OCI-LY7 (cell line): ENCODE measurements around the gene INPP5F. TPM values are rescaled to one million over a fixed set of nuclear protein-coding genes. Genes with fewer than 3 reads are reported as not detected.

ENCODE experiments used
- BruUV-seq: library from RNA; stranded (reverse); fragments of 400-500 nt; replicated peaks from 2 replicates; lab custom pipeline; 2021; lab: Mats Ljungman, UMichigan
- CTCF ChIA-PET: fragments of 300-600 bp; sonication (Branson Sonifier 250); formaldehyde crosslinking; loops from one replicate; lab custom pipeline; 2022; ENCODE audit warnings: antibody characterized with exemption; ENCODE audit not compliant: unreplicated experiment; lab: Charles Lee
- POLR2A ChIA-PET: fragments of 300-600 bp; sonication (Branson Sonifier 250); formaldehyde crosslinking; loops from one replicate; lab custom pipeline; 2022; ENCODE audit warnings: antibody characterized with exemption; lab: Charles Lee
- DNase-seq: peaks from one replicate; pipeline ENCODE4 v3.0.0-alpha.2; 2015; ENCODE audit warnings: low spot score
- H2AFZ ChIP-seq: fragments of 200-600 bp; sonication (generic), shearing (Covaris generic); 2 replicates; pipeline ENCODE4 v1.6.1; 2014; ENCODE audit warnings: mild to moderate bottlenecking, antibody characterized with exemption, low read length, moderate library complexity
- H3K27ac ChIP-seq: fragments of 200-600 bp; sonication (generic); 2 replicates; pipeline ENCODE4 v1.5.1; 2014; ENCODE audit warnings: mixed run types, low read depth, mild to moderate bottlenecking, moderate library complexity, low read length, inconsistent platforms; ENCODE audit not compliant: poor library complexity, severe bottlenecking
- H3K36me3 ChIP-seq: fragments of 200-600 bp; sonication (generic); 2 replicates; pipeline ENCODE4 v1.6.1; 2014; ENCODE audit warnings: mild to moderate bottlenecking, antibody characterized with exemption, low read length, moderate library complexity, mixed read lengths; ENCODE audit not compliant: insufficient read depth
- H3K4me1 ChIP-seq: fragments of 200-600 bp; sonication (generic); 2 replicates; pipeline ENCODE4 v1.5.1; 2014; ENCODE audit warnings: mild to moderate bottlenecking, low read length; ENCODE audit not compliant: insufficient read depth, poor library complexity, severe bottlenecking
- H3K4me2 ChIP-seq: fragments of 200-600 bp; sonication (generic); 2 replicates; pipeline ENCODE4 v1.6.1; 2014; ENCODE audit warnings: mild to moderate bottlenecking, low read length
- H3K4me3 ChIP-seq: fragments of 200-600 bp; sonication (generic); 2 replicates; pipeline ENCODE4 v1.5.1; 2014; ENCODE audit warnings: mild to moderate bottlenecking, low read depth, low read length; ENCODE audit not compliant: poor library complexity, severe bottlenecking
- H3K79me2 ChIP-seq: fragments of 200-600 bp; sonication (generic); 2 replicates; pipeline ENCODE4 v1.6.1; 2016; ENCODE audit warnings: low read depth, mild to moderate bottlenecking, low read length, moderate library complexity, mixed read lengths; ENCODE audit not compliant: insufficient read depth
- H3K9me2 ChIP-seq: fragments of 200-600 bp; sonication (generic); 2 replicates; pipeline ENCODE4 v1.6.1; 2016; ENCODE audit warnings: mild to moderate bottlenecking, low read length, mixed read lengths; ENCODE audit not compliant: insufficient read depth
- H3K9me3 ChIP-seq: fragments of 200-600 bp; sonication (generic); 2 replicates; pipeline ENCODE4 v1.6.1; 2014; ENCODE audit warnings: mild to moderate bottlenecking, mixed run types, low read length, mixed read lengths
- H4K20me1 ChIP-seq: fragments of 200-600 bp; sonication (generic); 2 replicates; pipeline ENCODE4 v1.6.1; 2014; ENCODE audit warnings: mild to moderate bottlenecking, antibody characterized with exemption, low read length, moderate library complexity, mixed read lengths; ENCODE audit not compliant: insufficient read depth
- CTCF ChIP-seq: fragments of 200-600 bp; sonication (generic); conservative IDR thresholded peaks from 2 replicates; pipeline ENCODE4 v1.5.1; 2014; ENCODE audit warnings: mild to moderate bottlenecking, antibody characterized with exemption, low read length, moderate library complexity, mixed read lengths
- EZH2phosphoT487 ChIP-seq: fragments of 200-600 bp; sonication (generic); IDR thresholded peaks from 2 replicates; pipeline ENCODE4 v1.6.1; 2018; ENCODE audit warnings: low read depth, borderline replicate concordance, mild to moderate bottlenecking, mixed run types, antibody characterized with exemption, low read length, moderate library complexity, mixed read lengths
- intact Hi-C: fragments of 100-400 bp; cut with micrococcal nuclease; formaldehyde crosslinking; loops from one replicate; pipeline ENCODE4 v1.10.0; 2022; ENCODE audit not compliant: unreplicated experiment
- total RNA-seq, 2 experiments: library from RNA; depleted of rRNA in 1 of 2; stranded (reverse); fragments of >200 nt in 1 of 2; shearing (Covaris generic) in 1 of 2; gene quantifications; 2 replicates each; pipeline ENCODE4 v1.2.3, GENCODE V29; 2014 to 2022

The INPP5F gene
- total RNA-seq, 2 experiments from 2014 or later = 6.2 to 12.8 TPM

DNA sequence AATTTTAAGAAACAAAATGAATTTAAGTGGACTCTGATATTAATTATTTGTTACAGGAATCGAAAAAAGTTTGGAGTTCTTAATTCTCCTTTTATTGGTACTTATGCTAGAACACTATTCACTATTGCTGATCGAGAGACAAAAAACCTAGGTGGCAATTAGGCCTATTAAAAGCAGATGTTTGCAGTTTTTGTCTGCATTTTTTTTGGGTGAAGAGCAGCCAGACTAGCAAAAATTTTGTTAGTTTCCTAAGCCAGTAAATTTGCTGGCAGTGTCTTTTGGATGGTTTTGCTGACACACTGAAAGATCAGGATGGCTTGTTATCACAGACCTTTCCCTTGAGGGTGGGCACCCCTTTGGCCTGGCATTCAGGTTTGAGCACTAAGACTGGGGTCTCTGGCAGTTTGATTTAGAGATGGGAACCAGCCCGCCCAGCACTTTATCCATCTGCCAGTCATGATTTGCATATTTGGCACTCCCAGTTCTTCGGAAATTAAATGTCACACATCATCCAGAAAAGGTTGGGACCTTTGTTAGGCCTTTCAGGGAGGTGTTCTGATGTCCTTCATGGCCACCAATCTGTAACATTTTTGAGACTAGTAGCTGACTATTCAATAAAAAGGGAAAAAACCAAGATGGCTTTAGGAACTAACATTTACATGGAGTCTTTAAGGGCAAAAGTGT is 57.3 kb downstream of the INPP5F start:
- no peak overlapping the region for H3K27ac ChIP-seq
- H3K9me3 ChIP-seq = no peaks in the 10 kb centered on the region
- POLR2A ChIA-PET = interaction anchor here (1.1 to 1.2 kb wide), 2 partner anchors 12 to 22 kb away, joined by 3 read pairs; no protein-coding TSS in a partner anchor
- no peaks in the 10 kb centered on the region for H3K9me2 ChIP-seq
- CTCF ChIA-PET = no interaction called here
- no TSS peak for BruUV-seq
- peak overlapping the region; percentile 28 for H3K4me2 ChIP-seq
- no peaks in the 10 kb centered on the region for H3K79me2 ChIP-seq
- intact Hi-C loops = no loop called here
- no peaks in the 10 kb centered on the region for H4K20me1 ChIP-seq
- H3K36me3 ChIP-seq = no peaks in the 10 kb centered on the region; the same call in 1 of the 2 replicates
- TF ChIP-seq CTCF (no peak), EZH2phosphoT487 (no peak)
- peaks cover 18% of the 10 kb centered on the region for H3K4me1 ChIP-seq
- no peak for DNase-seq
- no peak overlapping the region for H2AFZ ChIP-seq
- no peak overlapping the region for H3K4me3 ChIP-seq

GRCh38 chr10:119783665-119784027 is 57.8 kb downstream of the INPP5F start:
- no peaks in the 10 kb centered on the region for H4K20me1 ChIP-seq
- ChIA-PET POLR2A (interaction anchor here (1.2 kb wide), 1 partner anchor 23 kb away, joined by 3 read pairs; no protein-coding TSS in a partner anchor), CTCF (no interaction called here)
- H3K9me3 ChIP-seq = no peaks in the 10 kb centered on the region
- H3K4me3 ChIP-seq = no peak overlapping the region
- H3K36me3 ChIP-seq = no peaks in the 10 kb centered on the region; the same call in 1 of the 2 replicates
- H3K9me2 ChIP-seq = no peaks in the 10 kb centered on the region
- peaks cover 18% of the 10 kb centered on the region for H3K4me1 ChIP-seq
- H2AFZ ChIP-seq = no peak overlapping the region
- TF ChIP-seq EZH2phosphoT487 = no peak
- no peak for TF ChIP-seq CTCF
- no peaks in the 10 kb centered on the region for H3K79me2 ChIP-seq
- peak overlapping the region; percentile 28 for H3K4me2 ChIP-seq
- peak; percentile 20 for DNase-seq
- no TSS peak for BruUV-seq
- intact Hi-C loops = no loop called here
- no peak overlapping the region for H3K27ac ChIP-seq

- Histone ChIP-seq H2AFZ (no peak overlapping the region), H3K79me2 (no peaks in the 10 kb centered on the region), H3K4me1 (peaks cover 18% of the 10 kb centered on the region), H3K4me3 (no peak overlapping the region), H3K9me3 (no peaks in the 10 kb centered on the region), H3K36me3 (no peaks in the 10 kb centered on the region; the same call in 1 of the 2 replicates), H3K27ac (no peak overlapping the region), H3K4me2 (peak overlapping the region; percentile 28), H4K20me1 (no peaks in the 10 kb centered on the region), H3K9me2 (no peaks in the 10 kb centered on the region)
- TF ChIP-seq EZH2phosphoT487 (no peak), CTCF (no peak)
- POLR2A ChIA-PET = interaction anchor here (0.6 to 1.2 kb wide), 2 partner anchors 24 to 149 kb away, joined by 3 read pairs; no protein-coding TSS in a partner anchor
- no TSS peak for BruUV-seq
- intact Hi-C loops = no loop called here
- no peak for DNase-seq
- CTCF ChIA-PET = no interaction called here
Observed at GRCh38 chr10:119784340-119785067, 58.7 kb downstream of the INPP5F start.
